KOPT-K1 (cell line): ENCODE measurements around the gene RAPGEF1.

ENCODE experiments used
- H3K27ac ChIP-seq: fragments of 200-600 bp; sonication (generic); 2 replicates; pipeline ENCODE4 v1.5.1; 2016; ENCODE audit warnings: antibody characterized with exemption, mild to moderate bottlenecking, low read depth, low read length; ENCODE audit not compliant: poor library complexity, severe bottlenecking
- H3K36me3 ChIP-seq: fragments of 200-600 bp; sonication (generic); 2 replicates; pipeline ENCODE4 v1.5.1; 2017; ENCODE audit warnings: antibody characterized with exemption, mild to moderate bottlenecking, low read length, moderate library complexity; ENCODE audit not compliant: insufficient read depth
- H3K9me3 ChIP-seq: fragments of 200-600 bp; sonication (generic); 2 replicates; pipeline ENCODE4 v1.5.1; 2017; ENCODE audit warnings: antibody characterized with exemption, low read length, mild to moderate bottlenecking; ENCODE audit not compliant: insufficient read depth, poor library complexity, severe bottlenecking

The RAPGEF1 gene

DNA sequence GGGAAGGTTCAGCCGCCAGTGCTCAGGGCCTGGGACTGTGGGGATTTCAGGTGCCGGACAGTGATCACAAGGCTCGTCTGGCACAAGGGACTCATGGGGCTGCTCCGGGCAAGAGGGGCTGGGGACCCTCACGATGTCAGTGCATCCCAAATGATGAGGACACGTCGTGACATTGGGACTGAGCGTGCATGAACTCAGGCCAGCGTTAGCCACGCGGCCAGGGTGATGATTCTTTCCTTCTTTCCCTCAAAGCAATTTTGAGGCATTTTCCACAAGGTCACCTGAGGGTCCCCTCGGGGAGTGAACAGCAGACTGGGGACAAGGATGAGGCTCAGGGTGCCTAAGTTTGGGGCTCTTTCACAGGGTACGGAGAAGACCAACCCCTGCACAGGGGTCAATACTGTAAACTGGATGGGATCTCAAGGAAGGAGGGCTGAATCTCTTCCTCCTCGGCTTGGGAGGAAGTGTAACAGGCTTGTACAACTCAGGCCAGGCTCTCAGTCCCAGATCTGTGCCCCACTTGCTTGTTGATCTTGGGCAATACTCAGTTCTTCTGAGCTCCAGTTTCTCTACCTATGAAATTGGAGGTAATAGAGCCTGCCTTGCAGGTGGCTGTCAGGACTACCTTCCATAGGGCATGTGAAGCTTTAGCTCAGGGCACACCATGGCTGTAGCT, 116.1 kb downstream of the RAPGEF1 start:
- Histone ChIP-seq H3K27ac (no peak overlapping the region), H3K36me3 (peaks cover 77% of the 10 kb centered on the region; the same call in 1 of the 2 replicates), H3K9me3 (no peaks in the 10 kb centered on the region)

- no peaks in the 10 kb centered on the region for H3K9me3 ChIP-seq
- peaks cover 85% of the 10 kb centered on the region; the same call in 1 of the 2 replicates for H3K36me3 ChIP-seq
- no peak overlapping the region for H3K27ac ChIP-seq
These were observed 117.4 kb downstream of the RAPGEF1 start for GRCh38 chr9:131622523-131622922.

GRCh38 chr9:131621551-131622358, 118.1 kb downstream of the RAPGEF1 start:
- Histone ChIP-seq H3K9me3 (no peaks in the 10 kb centered on the region), H3K36me3 (peaks cover 83% of the 10 kb centered on the region; the same call in 1 of the 2 replicates), H3K27ac (no peak overlapping the region)

DNA sequence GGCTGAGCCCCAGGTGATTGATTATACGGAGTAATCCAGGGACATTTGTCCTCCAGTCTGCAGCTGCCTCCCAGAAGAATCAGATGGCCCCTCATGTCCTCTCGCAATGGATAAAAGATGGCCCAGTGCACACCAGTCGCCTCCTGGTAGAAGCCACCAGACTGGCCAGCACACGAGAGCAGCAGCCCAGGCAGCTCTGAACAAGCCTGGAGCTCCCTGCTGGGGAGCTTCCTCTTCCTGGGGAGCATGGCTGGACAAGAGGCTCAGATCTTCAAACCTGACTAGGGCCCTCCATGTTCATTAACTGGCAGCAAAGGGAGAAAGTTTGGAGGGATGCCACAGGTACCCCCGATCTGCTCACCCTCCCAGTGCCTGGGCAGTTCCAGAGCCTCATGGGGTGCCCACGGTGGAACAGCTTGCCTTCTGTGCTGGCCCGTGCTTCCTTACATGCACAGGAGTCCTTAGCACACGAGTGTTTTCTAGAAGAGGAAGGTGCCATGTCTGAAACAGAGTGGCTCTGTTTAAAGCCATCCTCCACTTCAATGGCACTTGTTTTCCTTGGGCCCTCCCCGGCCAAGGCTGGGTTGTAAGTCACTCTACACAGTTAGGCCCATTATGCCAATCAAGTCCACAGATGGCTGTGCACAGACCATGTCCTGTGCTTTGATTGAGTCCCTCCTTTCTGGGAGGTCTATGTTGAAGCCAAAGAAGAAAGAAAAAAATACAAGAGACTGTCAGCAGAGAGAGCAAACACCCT, 118.9 kb downstream of the RAPGEF1 start:
- H3K27ac ChIP-seq = no peak overlapping the region
- H3K9me3 ChIP-seq = no peaks in the 10 kb centered on the region
- peaks cover 80% of the 10 kb centered on the region; the same call in 1 of the 2 replicates for H3K36me3 ChIP-seq

DNA sequence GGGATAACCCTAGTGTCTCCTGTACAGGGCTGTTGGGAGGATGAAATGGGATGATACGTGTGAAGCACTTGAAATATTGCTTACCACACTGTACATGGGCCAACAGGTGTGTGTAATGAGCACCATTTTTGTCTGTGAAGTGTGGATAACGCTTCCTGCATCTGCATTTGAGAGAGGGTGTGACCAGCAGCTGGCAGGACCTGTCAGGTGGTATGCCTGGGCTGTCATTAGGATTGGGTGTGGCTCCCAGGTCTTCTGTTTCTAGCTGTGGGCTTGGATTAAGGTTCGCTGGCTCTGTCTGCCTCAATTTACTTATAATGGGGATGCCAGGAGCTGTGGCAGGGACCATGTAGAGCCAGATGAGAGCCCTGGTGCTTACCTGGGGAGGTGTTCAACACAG, 120.2 kb downstream of the RAPGEF1 start:
- H3K36me3 ChIP-seq = peaks cover 67% of the 10 kb centered on the region; the same call in 1 of the 2 replicates
- H3K27ac ChIP-seq = no peak overlapping the region
- H3K9me3 ChIP-seq = no peaks in the 10 kb centered on the region

DNA sequence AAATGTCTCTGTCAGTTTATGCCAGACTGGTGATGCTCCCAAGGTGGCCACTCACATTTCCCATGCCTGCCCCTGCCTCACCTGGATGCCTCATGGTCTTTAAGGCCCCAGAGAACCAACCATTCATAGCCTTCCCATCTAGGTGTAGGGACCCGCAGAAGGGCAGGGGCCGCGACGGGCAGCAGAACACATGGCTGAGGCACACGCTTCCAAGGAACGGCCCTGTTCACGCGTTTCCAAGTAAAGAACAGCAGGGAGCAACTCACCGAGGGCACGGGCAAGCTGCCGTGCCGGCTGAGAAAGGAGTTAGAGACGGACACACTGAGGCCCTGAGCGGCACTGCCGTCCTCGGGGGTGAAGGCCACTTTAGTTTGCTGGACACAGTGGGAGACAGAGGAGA, 121.1 kb downstream of the RAPGEF1 start:
- H3K27ac ChIP-seq = no peak overlapping the region
- H3K9me3 ChIP-seq = no peaks in the 10 kb centered on the region
- peaks cover 60% of the 10 kb centered on the region; the same call in 1 of the 2 replicates for H3K36me3 ChIP-seq

DNA sequence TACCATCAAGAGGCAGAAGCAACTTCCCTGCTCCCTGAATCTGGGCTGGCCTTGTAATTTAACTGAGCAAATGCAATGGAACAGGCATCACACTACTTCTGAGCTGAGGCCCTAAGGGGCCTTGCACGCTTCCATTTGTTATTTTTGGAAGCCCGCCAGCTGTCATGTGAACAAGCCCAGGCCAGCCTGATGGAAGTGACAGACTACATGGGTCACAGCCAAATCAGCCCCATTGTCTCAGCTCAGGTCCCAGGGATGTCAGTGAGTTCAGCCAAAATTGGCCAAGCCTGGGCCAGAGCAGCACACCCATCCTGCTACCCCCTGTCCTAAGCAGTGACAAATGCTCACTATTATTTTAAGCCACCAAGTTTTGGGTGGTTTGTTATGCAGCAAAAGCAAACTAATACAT, 121.8 kb downstream of the RAPGEF1 start:
- Histone ChIP-seq H3K9me3 (no peaks in the 10 kb centered on the region), H3K36me3 (peaks cover 60% of the 10 kb centered on the region), H3K27ac (no peak overlapping the region)

- H3K27ac ChIP-seq = no peak overlapping the region
- no peaks in the 10 kb centered on the region for H3K9me3 ChIP-seq
- peaks cover 62% of the 10 kb centered on the region for H3K36me3 ChIP-seq
These were observed 122.3 kb downstream of the RAPGEF1 start for GRCh38 chr9:131617611-131618010.

GRCh38 chr9:131616983-131617604, 122.8 kb downstream of the RAPGEF1 start:
- no peak overlapping the region for H3K27ac ChIP-seq
- no peaks in the 10 kb centered on the region for H3K9me3 ChIP-seq
- H3K36me3 ChIP-seq = peaks cover 62% of the 10 kb centered on the region

DNA sequence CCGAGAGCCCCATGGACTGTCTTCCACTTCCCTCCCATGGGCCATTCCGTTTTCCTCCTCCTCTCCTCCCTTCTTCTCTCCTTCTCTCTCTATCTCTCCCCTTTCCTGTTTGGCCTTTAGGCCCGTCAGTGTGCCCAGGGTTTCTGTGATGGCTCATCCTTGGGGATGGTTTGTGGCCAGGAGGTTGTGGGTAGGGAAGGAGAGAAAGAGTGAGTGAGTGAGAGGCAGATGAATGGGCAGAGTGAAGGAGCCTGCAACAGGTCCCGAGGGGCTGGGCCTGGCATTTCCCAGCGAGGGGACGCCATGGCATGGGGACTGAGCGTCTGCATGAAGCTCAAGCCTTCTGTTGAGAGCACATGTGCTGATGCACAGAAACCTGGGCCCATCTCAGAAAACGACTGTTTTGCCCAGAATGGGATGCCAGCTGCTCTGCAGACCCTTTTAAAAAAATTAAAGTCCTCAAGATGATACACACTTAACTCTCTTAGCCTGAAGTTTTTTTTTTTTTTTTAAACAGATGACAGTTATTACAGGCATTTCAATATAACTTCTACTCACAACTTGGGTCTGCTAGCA, 125.4 kb downstream of the RAPGEF1 start:
- Histone ChIP-seq H3K27ac (no peak overlapping the region), H3K9me3 (no peaks in the 10 kb centered on the region), H3K36me3 (peaks cover 36% of the 10 kb centered on the region)

GRCh38 chr9:131613921-131614320, 126.0 kb downstream of the RAPGEF1 start:
- Histone ChIP-seq H3K9me3 (no peaks in the 10 kb centered on the region), H3K36me3 (peaks cover 30% of the 10 kb centered on the region), H3K27ac (no peak overlapping the region)

GRCh38 chr9:131612851-131613250, 127.0 kb downstream of the RAPGEF1 start:
- Histone ChIP-seq H3K9me3 (no peaks in the 10 kb centered on the region), H3K36me3 (peaks cover 22% of the 10 kb centered on the region), H3K27ac (no peak overlapping the region)

DNA sequence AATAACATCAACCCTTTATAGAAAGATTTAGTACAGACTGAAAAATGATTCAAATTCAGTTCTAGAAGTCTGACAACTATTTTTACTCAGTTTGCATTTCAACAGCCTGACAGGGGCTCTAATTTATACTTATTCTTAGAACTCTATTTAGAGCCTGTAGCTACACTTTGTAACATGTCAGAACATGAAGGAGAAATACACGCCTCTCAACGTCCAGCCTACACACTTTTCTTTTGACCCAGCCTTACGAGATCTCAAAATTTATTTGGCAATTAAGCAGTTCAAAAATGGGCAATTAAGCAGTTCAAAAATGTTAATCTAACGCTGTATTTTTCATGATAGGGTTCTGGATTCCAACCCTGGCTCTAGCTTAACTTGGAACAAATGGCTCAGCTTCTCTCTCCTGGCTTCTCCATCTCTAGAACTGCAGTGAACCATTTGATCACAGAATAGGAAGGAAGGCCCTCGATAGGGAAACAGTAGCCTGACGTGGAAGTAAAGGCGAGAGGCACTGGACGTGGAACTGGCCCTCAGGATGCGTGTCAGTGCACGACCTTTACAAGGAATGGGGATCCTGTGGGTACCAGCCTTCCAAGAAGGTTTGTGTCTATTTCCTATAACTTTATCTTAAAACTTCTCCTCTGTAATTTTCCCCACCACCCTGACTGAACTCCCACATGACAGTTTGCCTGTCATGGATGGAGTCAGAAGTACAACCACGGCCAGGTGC, 128.1 kb downstream of the RAPGEF1 start:
- Histone ChIP-seq H3K27ac (no peak overlapping the region), H3K36me3 (peaks cover 18% of the 10 kb centered on the region)

GRCh38 chr9:131610231-131610761, 129.6 kb downstream of the RAPGEF1 start:
- Histone ChIP-seq H3K27ac (no peak overlapping the region), H3K9me3 (no peaks in the 10 kb centered on the region), H3K36me3 (peaks cover 18% of the 10 kb centered on the region)

More for the DNA sequence above, 128.1 kb downstream of the RAPGEF1 start:
- H3K9me3 ChIP-seq = no peaks in the 10 kb centered on the region
